ENCODE results near the gene GGA1. TPM values are rescaled to one million over a fixed set of nuclear protein-coding genes. Genes with fewer than 3 reads are reported as not detected.

The GGA1 gene
- total and polyA plus RNA-seq, 2 donors (not counting 1 experiment from before 2014, with no cell fraction given), result 18.0 to 27.9 TPM

- no peak overlapping the region for H3K9ac ChIP-seq (ENCODE audit: insufficient read depth, low read length)
- DNase-seq (ENCODE audit: low read depth in 2 of 2), result no peak
- H4K20me1 ChIP-seq (ENCODE audit: control insufficient read depth, extremely low read depth, insufficient read depth, low read length), result no peaks in the 10 kb centered on the region
- H3K4me3 ChIP-seq (replicated peaks in 1 of 4; ENCODE audit: control extremely low read depth in 1 of 4, insufficient read depth in 1 of 4, low read depth in 3 of 4, low read length in 4 of 4), result no peak overlapping the region
- no peak overlapping the region for H3K4me2 ChIP-seq (ENCODE audit: extremely low read depth, insufficient read depth, low read length)
- no peaks in the 10 kb centered on the region for H3K9me3 ChIP-seq (ENCODE audit: control insufficient read depth, insufficient read depth, low read depth, low read length)
- no peaks in the 10 kb centered on the region for H3K4me1 ChIP-seq (ENCODE audit: control insufficient read depth, extremely low read depth, insufficient read depth, low read length)
- no peak overlapping the region for H3K27ac ChIP-seq (ENCODE audit: insufficient read depth, low read length)
- peaks cover 21% of the 10 kb centered on the region for H3K36me3 ChIP-seq (ENCODE audit: control insufficient read depth, insufficient read depth, low read length)
- no peaks in the 10 kb centered on the region for H3K27me3 ChIP-seq (ENCODE audit: control insufficient read depth, insufficient read depth, low read length)
- no peak overlapping the region for H2AFZ ChIP-seq (ENCODE audit: low read length)
- TF ChIP-seq CTCF (conservative IDR thresholded peaks at IDR 0.05 in 1 of 2, IDR thresholded peaks at IDR 0.05 in 1 of 2; ENCODE audit: low read depth in 1 of 2, low read length in 2 of 2) (no peak), EZH2 (IDR thresholded peaks at IDR 0.05; ENCODE audit: low read length, missing control alignments) (no peak)
- H3K79me2 ChIP-seq (ENCODE audit: control insufficient read depth, insufficient read depth, low read length), result no peaks in the 10 kb centered on the region
Observed at GRCh38 chr22:37619991-37620390, 11.4 kb downstream of the GGA1 start.

- Histone ChIP-seq H3K27me3 (ENCODE audit: control insufficient read depth, insufficient read depth, low read length) (no peaks in the 10 kb centered on the region), H3K4me3 (replicated peaks in 1 of 4; ENCODE audit: control extremely low read depth in 1 of 4, insufficient read depth in 1 of 4, low read depth in 3 of 4, low read length in 4 of 4) (no peak overlapping the region), H3K9ac (ENCODE audit: insufficient read depth, low read length) (no peak overlapping the region), H3K4me1 (ENCODE audit: control insufficient read depth, extremely low read depth, insufficient read depth, low read length) (no peaks in the 10 kb centered on the region), H3K36me3 (ENCODE audit: control insufficient read depth, insufficient read depth, low read length) (peaks cover 23% of the 10 kb centered on the region), H3K9me3 (ENCODE audit: control insufficient read depth, insufficient read depth, low read depth, low read length) (no peaks in the 10 kb centered on the region), H3K79me2 (ENCODE audit: control insufficient read depth, insufficient read depth, low read length) (no peaks in the 10 kb centered on the region), H2AFZ (ENCODE audit: low read length) (no peak overlapping the region), H3K4me2 (ENCODE audit: extremely low read depth, insufficient read depth, low read length) (no peak overlapping the region), H3K27ac (ENCODE audit: insufficient read depth, low read length) (no peak overlapping the region), H4K20me1 (ENCODE audit: control insufficient read depth, extremely low read depth, insufficient read depth, low read length) (no peaks in the 10 kb centered on the region)
- DNase-seq (ENCODE audit: low read depth in 2 of 2), result no peak
- no peak for TF ChIP-seq CTCF (conservative IDR thresholded peaks at IDR 0.05 in 1 of 2, IDR thresholded peaks at IDR 0.05 in 1 of 2; ENCODE audit: low read depth in 1 of 2, low read length in 2 of 2)
- no peak for TF ChIP-seq EZH2 (IDR thresholded peaks at IDR 0.05; ENCODE audit: low read length, missing control alignments)
Observed at GRCh38 chr22:37621352-37621860, 12.8 kb downstream of the GGA1 start.

- H2AFZ ChIP-seq (ENCODE audit: low read length), result no peak overlapping the region
- peak overlapping the region; percentile 19 for H3K27ac ChIP-seq (ENCODE audit: insufficient read depth, low read length)
- no peak for TF ChIP-seq EZH2 (IDR thresholded peaks at IDR 0.05; ENCODE audit: low read length, missing control alignments)
- TF ChIP-seq CTCF (conservative IDR thresholded peaks at IDR 0.05 in 1 of 2, IDR thresholded peaks at IDR 0.05 in 1 of 2; ENCODE audit: low read depth in 1 of 2, low read length in 2 of 2), result peak; percentile 63 to 67
- DNase-seq (ENCODE audit: low read depth in 2 of 2), result peak in 1 of 2 donors; percentile 57
- no peaks in the 10 kb centered on the region for H3K27me3 ChIP-seq (ENCODE audit: control insufficient read depth, insufficient read depth, low read length)
- no peaks in the 10 kb centered on the region for H4K20me1 ChIP-seq (ENCODE audit: control insufficient read depth, extremely low read depth, insufficient read depth, low read length)
- H3K4me2 ChIP-seq (ENCODE audit: extremely low read depth, insufficient read depth, low read length), result no peak overlapping the region
- H3K4me3 ChIP-seq (replicated peaks in 1 of 4; ENCODE audit: control extremely low read depth in 1 of 4, insufficient read depth in 1 of 4, low read depth in 3 of 4, low read length in 4 of 4), result no peak overlapping the region
- no peaks in the 10 kb centered on the region for H3K4me1 ChIP-seq (ENCODE audit: control insufficient read depth, extremely low read depth, insufficient read depth, low read length)
- peaks cover 18% of the 10 kb centered on the region for H3K36me3 ChIP-seq (ENCODE audit: control insufficient read depth, insufficient read depth, low read length)
- H3K9ac ChIP-seq (ENCODE audit: insufficient read depth, low read length), result no peak overlapping the region
- H3K79me2 ChIP-seq (ENCODE audit: control insufficient read depth, insufficient read depth, low read length), result no peaks in the 10 kb centered on the region
- no peaks in the 10 kb centered on the region for H3K9me3 ChIP-seq (ENCODE audit: control insufficient read depth, insufficient read depth, low read depth, low read length)
Observed at GRCh38 chr22:37623075-37624016, 14.7 kb downstream of the GGA1 start.
